ENCODE data around the gene NODAL.
A peak's percentile ranks its signal among the peaks of the same experiment; 100 is the strongest.

DNA sequence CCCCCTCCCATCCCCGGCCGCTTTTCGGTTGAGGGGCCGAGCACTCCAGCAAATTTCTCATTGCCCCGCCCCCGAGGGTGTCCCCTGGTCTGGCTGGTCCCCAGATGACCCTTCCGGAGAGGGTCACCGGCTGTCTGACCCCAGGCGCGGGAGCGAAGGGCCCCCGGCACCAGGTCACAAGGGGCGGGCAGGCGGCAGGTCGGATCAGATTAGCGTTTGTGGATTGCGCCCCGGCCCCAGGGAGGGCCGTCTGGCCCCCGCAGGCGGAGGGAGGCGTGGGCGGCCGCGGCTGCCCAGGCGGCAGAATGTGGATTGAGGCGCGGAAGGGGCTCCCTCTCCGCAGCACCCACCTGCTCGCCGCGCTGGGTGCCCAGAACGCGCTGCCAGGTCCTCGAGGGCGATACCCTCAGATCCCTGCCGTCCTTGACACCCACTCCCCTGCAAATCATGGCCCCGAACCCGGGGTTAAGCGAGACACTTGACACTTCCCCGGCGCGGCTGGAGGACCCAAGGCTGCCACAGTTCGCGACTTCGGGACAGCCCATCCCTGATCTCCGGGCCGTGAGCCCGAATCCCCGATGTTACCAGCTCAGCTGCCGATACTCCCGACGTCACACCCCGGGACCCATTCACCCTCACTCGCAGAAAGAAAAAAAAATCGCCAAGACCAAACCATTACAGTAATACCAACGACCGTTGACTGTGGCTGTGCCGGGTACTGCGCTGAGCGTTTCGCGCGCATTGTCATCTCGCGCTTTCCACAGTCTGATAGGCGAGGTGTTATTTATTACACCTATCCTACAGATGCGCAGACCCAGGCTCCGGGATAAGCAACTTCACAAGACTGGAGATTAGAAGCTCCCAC lies 953 bp downstream of the NODAL start:
- TF ChIP-seq ELF4 (CRISPR knock-in tag; IDR thresholded peaks at IDR 0.05; ENCODE audit: low read depth) = no peak
- TF ChIP-seq, protein P1, sequence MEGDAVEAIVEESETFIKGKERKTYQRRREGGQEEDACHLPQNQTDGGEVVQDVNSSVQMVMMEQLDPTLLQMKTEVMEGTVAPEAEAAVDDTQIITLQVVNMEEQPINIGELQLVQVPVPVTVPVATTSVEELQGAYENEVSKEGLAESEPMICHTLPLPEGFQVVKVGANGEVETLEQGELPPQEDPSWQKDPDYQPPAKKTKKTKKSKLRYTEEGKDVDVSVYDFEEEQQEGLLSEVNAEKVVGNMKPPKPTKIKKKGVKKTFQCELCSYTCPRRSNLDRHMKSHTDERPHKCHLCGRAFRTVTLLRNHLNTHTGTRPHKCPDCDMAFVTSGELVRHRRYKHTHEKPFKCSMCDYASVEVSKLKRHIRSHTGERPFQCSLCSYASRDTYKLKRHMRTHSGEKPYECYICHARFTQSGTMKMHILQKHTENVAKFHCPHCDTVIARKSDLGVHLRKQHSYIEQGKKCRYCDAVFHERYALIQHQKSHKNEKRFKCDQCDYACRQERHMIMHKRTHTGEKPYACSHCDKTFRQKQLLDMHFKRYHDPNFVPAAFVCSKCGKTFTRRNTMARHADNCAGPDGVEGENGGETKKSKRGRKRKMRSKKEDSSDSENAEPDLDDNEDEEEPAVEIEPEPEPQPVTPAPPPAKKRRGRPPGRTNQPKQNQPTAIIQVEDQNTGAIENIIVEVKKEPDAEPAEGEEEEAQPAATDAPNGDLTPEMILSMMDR (IDR thresholded peaks at IDR 0.05) = no peak
- TF ChIP-seq RELA (CRISPR knock-in tag; IDR thresholded peaks at IDR 0.05; ENCODE audit: borderline replicate concordance) = peak; percentile 72; the same call in 1 of the 2 replicates
- no peak for TF ChIP-seq NR3C1 (CRISPR knock-in tag; conservative IDR thresholded peaks at IDR 0.05; ENCODE audit: low read depth)
- 0 out of 2 replicates have a peak, but pooled peaks have one; percentile 16 for TF ChIP-seq SMAD4 (CRISPR knock-in tag; IDR thresholded peaks at IDR 0.05)
- TF ChIP-seq, protein P2, sequence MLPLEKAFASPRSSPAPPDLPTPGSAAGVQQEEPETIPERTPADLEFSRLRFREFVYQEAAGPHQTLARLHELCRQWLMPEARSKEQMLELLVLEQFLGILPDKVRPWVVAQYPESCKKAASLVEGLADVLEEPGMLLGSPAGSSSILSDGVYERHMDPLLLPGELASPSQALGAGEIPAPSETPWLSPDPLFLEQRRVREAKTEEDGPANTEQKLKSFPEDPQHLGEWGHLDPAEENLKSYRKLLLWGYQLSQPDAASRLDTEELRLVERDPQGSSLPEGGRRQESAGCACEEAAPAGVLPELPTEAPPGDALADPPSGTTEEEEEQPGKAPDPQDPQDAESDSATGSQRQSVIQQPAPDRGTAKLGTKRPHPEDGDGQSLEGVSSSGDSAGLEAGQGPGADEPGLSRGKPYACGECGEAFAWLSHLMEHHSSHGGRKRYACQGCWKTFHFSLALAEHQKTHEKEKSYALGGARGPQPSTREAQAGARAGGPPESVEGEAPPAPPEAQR (CRISPR knock-in tag; IDR thresholded peaks at IDR 0.05) = no peak
- TF ChIP-seq, protein P3, sequence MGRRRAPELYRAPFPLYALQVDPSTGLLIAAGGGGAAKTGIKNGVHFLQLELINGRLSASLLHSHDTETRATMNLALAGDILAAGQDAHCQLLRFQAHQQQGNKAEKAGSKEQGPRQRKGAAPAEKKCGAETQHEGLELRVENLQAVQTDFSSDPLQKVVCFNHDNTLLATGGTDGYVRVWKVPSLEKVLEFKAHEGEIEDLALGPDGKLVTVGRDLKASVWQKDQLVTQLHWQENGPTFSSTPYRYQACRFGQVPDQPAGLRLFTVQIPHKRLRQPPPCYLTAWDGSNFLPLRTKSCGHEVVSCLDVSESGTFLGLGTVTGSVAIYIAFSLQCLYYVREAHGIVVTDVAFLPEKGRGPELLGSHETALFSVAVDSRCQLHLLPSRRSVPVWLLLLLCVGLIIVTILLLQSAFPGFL (CRISPR knock-in tag; IDR thresholded peaks at IDR 0.05; ENCODE audit: borderline replicate concordance) = no peak
- no peak for TF ChIP-seq NFYB (CRISPR knock-in tag; conservative IDR thresholded peaks at IDR 0.05; ENCODE audit: low read depth)
- TF ChIP-seq, protein P4, sequence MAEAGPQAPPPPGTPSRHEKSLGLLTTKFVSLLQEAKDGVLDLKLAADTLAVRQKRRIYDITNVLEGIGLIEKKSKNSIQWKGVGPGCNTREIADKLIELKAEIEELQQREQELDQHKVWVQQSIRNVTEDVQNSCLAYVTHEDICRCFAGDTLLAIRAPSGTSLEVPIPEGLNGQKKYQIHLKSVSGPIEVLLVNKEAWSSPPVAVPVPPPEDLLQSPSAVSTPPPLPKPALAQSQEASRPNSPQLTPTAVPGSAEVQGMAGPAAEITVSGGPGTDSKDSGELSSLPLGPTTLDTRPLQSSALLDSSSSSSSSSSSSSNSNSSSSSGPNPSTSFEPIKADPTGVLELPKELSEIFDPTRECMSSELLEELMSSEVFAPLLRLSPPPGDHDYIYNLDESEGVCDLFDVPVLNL (CRISPR knock-in tag; IDR thresholded peaks at IDR 0.05; ENCODE audit: borderline replicate concordance, low read depth) = no peak
- TF ChIP-seq, protein P5, sequence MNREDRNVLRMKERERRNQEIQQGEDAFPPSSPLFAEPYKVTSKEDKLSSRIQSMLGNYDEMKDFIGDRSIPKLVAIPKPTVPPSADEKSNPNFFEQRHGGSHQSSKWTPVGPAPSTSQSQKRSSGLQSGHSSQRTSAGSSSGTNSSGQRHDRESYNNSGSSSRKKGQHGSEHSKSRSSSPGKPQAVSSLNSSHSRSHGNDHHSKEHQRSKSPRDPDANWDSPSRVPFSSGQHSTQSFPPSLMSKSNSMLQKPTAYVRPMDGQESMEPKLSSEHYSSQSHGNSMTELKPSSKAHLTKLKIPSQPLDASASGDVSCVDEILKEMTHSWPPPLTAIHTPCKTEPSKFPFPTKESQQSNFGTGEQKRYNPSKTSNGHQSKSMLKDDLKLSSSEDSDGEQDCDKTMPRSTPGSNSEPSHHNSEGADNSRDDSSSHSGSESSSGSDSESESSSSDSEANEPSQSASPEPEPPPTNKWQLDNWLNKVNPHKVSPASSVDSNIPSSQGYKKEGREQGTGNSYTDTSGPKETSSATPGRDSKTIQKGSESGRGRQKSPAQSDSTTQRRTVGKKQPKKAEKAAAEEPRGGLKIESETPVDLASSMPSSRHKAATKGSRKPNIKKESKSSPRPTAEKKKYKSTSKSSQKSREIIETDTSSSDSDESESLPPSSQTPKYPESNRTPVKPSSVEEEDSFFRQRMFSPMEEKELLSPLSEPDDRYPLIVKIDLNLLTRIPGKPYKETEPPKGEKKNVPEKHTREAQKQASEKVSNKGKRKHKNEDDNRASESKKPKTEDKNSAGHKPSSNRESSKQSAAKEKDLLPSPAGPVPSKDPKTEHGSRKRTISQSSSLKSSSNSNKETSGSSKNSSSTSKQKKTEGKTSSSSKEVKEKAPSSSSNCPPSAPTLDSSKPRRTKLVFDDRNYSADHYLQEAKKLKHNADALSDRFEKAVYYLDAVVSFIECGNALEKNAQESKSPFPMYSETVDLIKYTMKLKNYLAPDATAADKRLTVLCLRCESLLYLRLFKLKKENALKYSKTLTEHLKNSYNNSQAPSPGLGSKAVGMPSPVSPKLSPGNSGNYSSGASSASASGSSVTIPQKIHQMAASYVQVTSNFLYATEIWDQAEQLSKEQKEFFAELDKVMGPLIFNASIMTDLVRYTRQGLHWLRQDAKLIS (CRISPR knock-in tag; IDR thresholded peaks at IDR 0.05; ENCODE audit: borderline replicate concordance) = no peak

Measured in WTC11 (cell line).